ENCODE results near the gene AFF2.

GRCh38 chrX:148956352-148956751 lies 455.9 kb downstream of the AFF2 start:
- TF ChIP-seq CTCF (IDR thresholded peaks at IDR 0.05; ENCODE audit: low read length) (no peak), EZH2phosphoT487 (IDR thresholded peaks at IDR 0.05; ENCODE audit: low read length) (no peak)
